Measurements from ENCODE around the gene PITPNC1. TPM values are rescaled to one million over a fixed set of nuclear protein-coding genes. Genes with fewer than 3 reads are reported as not detected.

PITPNC1 gene
- total RNA-seq, 1 experiment from 2014 or later, result 40.1 TPM

- no TSS peak for BruUV-seq (replicated peaks)
- peak overlapping the region; percentile 79 for H3K27ac Mint-ChIP-seq (ENCODE audit: low read depth, unreplicated experiment)
- CTCF ChIA-PET, result interaction anchor here (0.6 to 1.8 kb wide), 5 partner anchors 9 to 58 kb away, joined by 3 to 5 read pairs (median 3); no protein-coding TSS in a partner anchor
Observed at GRCh38 chr17:67431249-67432015, 54.4 kb downstream of the PITPNC1 start.

GRCh38 chr17:67433248-67433924, 56.3 kb downstream of the PITPNC1 start:
- ChIA-PET POLR2A (interaction anchor here (0.7 to 3.9 kb wide), 3 partner anchors 8 to 481 kb away, joined by 4 to 32 read pairs (median 9); no protein-coding TSS in a partner anchor), CTCF (interaction anchor here (0.6 to 2.4 kb wide), 4 partner anchors 54 to 119 kb away, joined by 3 to 7 read pairs (median 6); no protein-coding TSS in a partner anchor)
- H3K27me3 Mint-ChIP-seq (ENCODE audit: insufficient read depth, unreplicated experiment), result no peaks in the 10 kb centered on the region
- peaks cover 25% of the 10 kb centered on the region for H3K4me1 Mint-ChIP-seq (ENCODE audit: insufficient read depth, unreplicated experiment)
- TF ChIP-seq, protein P1, sequence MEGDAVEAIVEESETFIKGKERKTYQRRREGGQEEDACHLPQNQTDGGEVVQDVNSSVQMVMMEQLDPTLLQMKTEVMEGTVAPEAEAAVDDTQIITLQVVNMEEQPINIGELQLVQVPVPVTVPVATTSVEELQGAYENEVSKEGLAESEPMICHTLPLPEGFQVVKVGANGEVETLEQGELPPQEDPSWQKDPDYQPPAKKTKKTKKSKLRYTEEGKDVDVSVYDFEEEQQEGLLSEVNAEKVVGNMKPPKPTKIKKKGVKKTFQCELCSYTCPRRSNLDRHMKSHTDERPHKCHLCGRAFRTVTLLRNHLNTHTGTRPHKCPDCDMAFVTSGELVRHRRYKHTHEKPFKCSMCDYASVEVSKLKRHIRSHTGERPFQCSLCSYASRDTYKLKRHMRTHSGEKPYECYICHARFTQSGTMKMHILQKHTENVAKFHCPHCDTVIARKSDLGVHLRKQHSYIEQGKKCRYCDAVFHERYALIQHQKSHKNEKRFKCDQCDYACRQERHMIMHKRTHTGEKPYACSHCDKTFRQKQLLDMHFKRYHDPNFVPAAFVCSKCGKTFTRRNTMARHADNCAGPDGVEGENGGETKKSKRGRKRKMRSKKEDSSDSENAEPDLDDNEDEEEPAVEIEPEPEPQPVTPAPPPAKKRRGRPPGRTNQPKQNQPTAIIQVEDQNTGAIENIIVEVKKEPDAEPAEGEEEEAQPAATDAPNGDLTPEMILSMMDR (IDR thresholded peaks at IDR 0.05; ENCODE audit: unreplicated experiment), result no peak
- peak overlapping the region; percentile 87 for H3K27ac Mint-ChIP-seq (ENCODE audit: low read depth, unreplicated experiment)
- BruUV-seq (replicated peaks), result no TSS peak
- H3K9me3 Mint-ChIP-seq (ENCODE audit: unreplicated experiment), result no peaks in the 10 kb centered on the region
- intact Hi-C loops (cut with micrococcal nuclease), result no loop called here
- no peak overlapping the region for H3K4me3 Mint-ChIP-seq (ENCODE audit: unreplicated experiment)
- H3K36me3 Mint-ChIP-seq (ENCODE audit: insufficient read depth, unreplicated experiment), result no peaks in the 10 kb centered on the region
- DNase-seq (ENCODE audit: unreplicated experiment), result no peak

More at GRCh38 chr17:67431249-67432015, 54.4 kb downstream of the PITPNC1 start:
- intact Hi-C loops (cut with micrococcal nuclease), result loop anchor here (1.0 kb wide), 1 partner anchor 9 kb away; no protein-coding TSS in a partner anchor
- peaks cover 25% of the 10 kb centered on the region for H3K4me1 Mint-ChIP-seq (ENCODE audit: insufficient read depth, unreplicated experiment)
- peak; percentile 77 for DNase-seq (ENCODE audit: unreplicated experiment)
- H3K36me3 Mint-ChIP-seq (ENCODE audit: insufficient read depth, unreplicated experiment), result no peaks in the 10 kb centered on the region
- H3K9me3 Mint-ChIP-seq (ENCODE audit: unreplicated experiment), result no peaks in the 10 kb centered on the region
- no peaks in the 10 kb centered on the region for H3K27me3 Mint-ChIP-seq (ENCODE audit: insufficient read depth, unreplicated experiment)
- TF ChIP-seq, protein P1 (IDR thresholded peaks at IDR 0.05; ENCODE audit: unreplicated experiment), result no peak
- POLR2A ChIA-PET, result interaction anchor here (0.6 to 3.9 kb wide), 5 partner anchors 10 to 252 kb away, joined by 3 to 32 read pairs (median 5); no protein-coding TSS in a partner anchor
- H3K4me3 Mint-ChIP-seq (ENCODE audit: unreplicated experiment), result peak overlapping the region; percentile 24

DNA sequence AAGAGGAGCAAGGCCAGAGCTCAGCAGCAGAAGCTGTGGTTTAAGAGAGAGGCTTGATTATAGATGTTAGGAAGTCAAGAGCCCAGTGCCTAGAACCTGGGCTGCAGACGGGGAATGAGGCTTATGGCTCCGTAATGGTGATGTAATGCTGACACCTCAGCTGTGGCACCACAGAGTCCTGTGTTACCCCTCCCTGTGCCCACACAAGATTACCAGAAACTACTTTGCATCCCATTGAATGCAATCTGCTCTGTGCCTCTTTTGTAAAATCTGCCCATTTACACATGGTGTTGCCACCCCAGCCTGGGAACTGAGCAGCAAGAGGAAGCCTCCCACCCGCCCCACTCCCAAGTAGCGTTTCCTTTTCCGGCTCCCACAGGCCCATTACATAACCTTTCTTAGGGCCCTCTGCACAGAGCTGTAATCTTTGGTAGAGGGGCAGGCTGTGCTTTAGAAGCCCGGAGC, 57.0 kb downstream of the PITPNC1 start:
- intact Hi-C loops (cut with micrococcal nuclease), result no loop called here
- no TSS peak for BruUV-seq (replicated peaks)
- peaks cover 25% of the 10 kb centered on the region for H3K4me1 Mint-ChIP-seq (ENCODE audit: insufficient read depth, unreplicated experiment)
- no peak for DNase-seq (ENCODE audit: unreplicated experiment)
- TF ChIP-seq, protein P1 (IDR thresholded peaks at IDR 0.05; ENCODE audit: unreplicated experiment), result no peak
- CTCF ChIA-PET, result interaction anchor here (0.8 to 2.4 kb wide), 4 partner anchors 12 to 59 kb away, joined by 3 to 7 read pairs (median 6); no protein-coding TSS in a partner anchor
- POLR2A ChIA-PET, result no interaction called here
- H3K9me3 Mint-ChIP-seq (ENCODE audit: unreplicated experiment), result no peaks in the 10 kb centered on the region
- no peaks in the 10 kb centered on the region for H3K27me3 Mint-ChIP-seq (ENCODE audit: insufficient read depth, unreplicated experiment)
- no peak overlapping the region for H3K27ac Mint-ChIP-seq (ENCODE audit: low read depth, unreplicated experiment)
- no peak overlapping the region for H3K4me3 Mint-ChIP-seq (ENCODE audit: unreplicated experiment)
- no peaks in the 10 kb centered on the region for H3K36me3 Mint-ChIP-seq (ENCODE audit: insufficient read depth, unreplicated experiment)

- ChIA-PET POLR2A (no interaction called here), CTCF (interaction anchor here (0.8 to 2.4 kb wide), 2 partner anchors 13 to 60 kb away, joined by 4 to 7 read pairs; no protein-coding TSS in a partner anchor)
- TF ChIP-seq, protein P1 (IDR thresholded peaks at IDR 0.05; ENCODE audit: unreplicated experiment), result no peak
- DNase-seq (ENCODE audit: unreplicated experiment), result peak; percentile 85
- Mint-ChIP-seq H3K36me3 (ENCODE audit: insufficient read depth, unreplicated experiment) (no peaks in the 10 kb centered on the region), H3K27me3 (ENCODE audit: insufficient read depth, unreplicated experiment) (no peaks in the 10 kb centered on the region), H3K27ac (ENCODE audit: low read depth, unreplicated experiment) (no peak overlapping the region), H3K4me1 (ENCODE audit: insufficient read depth, unreplicated experiment) (peaks cover 25% of the 10 kb centered on the region), H3K9me3 (ENCODE audit: unreplicated experiment) (no peaks in the 10 kb centered on the region), H3K4me3 (ENCODE audit: unreplicated experiment) (no peak overlapping the region)
- intact Hi-C loops (cut with micrococcal nuclease), result no loop called here
- BruUV-seq (replicated peaks), result no TSS peak
Observed at GRCh38 chr17:67435122-67435521, 58.0 kb downstream of the PITPNC1 start.

All from MCF 10A (cell line).